ENCODE measurements around the gene SSU72.

The SSU72 gene

GRCh38 chr1:1614204-1614953, 39.7 kb upstream of the SSU72 start:
- TF ChIP-seq REST (IDR thresholded peaks at IDR 0.05; ENCODE audit: insufficient replicate concordance, low read depth) (no peak), GABPA (IDR thresholded peaks at IDR 0.05; ENCODE audit: low read depth) (peak; percentile 64)
- Histone ChIP-seq H3K4me3 (replicated peaks; ENCODE audit: insufficient read depth, low read length) (peak overlapping the region; percentile 68), H3K27ac (replicated peaks) (peak overlapping the region; percentile 95), H3K27me3 (ENCODE audit: insufficient read depth, poor library complexity, severe bottlenecking) (no peaks in the 10 kb centered on the region)
- DNase-seq (ENCODE audit: low read depth in 1 of 2, low spot score in 1 of 2), result peak in 1 of 2 experiments; percentile 93

- TF ChIP-seq CTCF (IDR thresholded peaks at IDR 0.05; ENCODE audit: insufficient read depth, low read length) (no peak), REST (IDR thresholded peaks at IDR 0.05; ENCODE audit: insufficient replicate concordance, low read depth) (no peak), SPI1 (IDR thresholded peaks at IDR 0.05; ENCODE audit: borderline replicate concordance, low read depth) (no peak), GABPA (IDR thresholded peaks at IDR 0.05; ENCODE audit: low read depth) (no peak), POLR2AphosphoS5 (IDR thresholded peaks at IDR 0.05; ENCODE audit: low read depth) (no peak)
- Histone ChIP-seq H3K27me3 (ENCODE audit: insufficient read depth, poor library complexity, severe bottlenecking) (no peaks in the 10 kb centered on the region), H3K27ac (replicated peaks) (peak overlapping the region; percentile 95), H3K4me3 (replicated peaks; ENCODE audit: insufficient read depth, low read length) (peak overlapping the region; percentile 68)
- DNase-seq (ENCODE audit: low read depth in 1 of 2, low spot score in 1 of 2), result no peak
Observed at GRCh38 chr1:1613509-1614082, 38.9 kb upstream of the SSU72 start.

GRCh38 chr1:1612104-1612400, 37.4 kb upstream of the SSU72 start:
- no peak for TF ChIP-seq REST (IDR thresholded peaks at IDR 0.05; ENCODE audit: insufficient replicate concordance, low read depth)
- no peak for TF ChIP-seq SPI1 (IDR thresholded peaks at IDR 0.05; ENCODE audit: borderline replicate concordance, low read depth)
- no peak for TF ChIP-seq GABPA (IDR thresholded peaks at IDR 0.05; ENCODE audit: low read depth)
- TF ChIP-seq POLR2AphosphoS5 (IDR thresholded peaks at IDR 0.05; ENCODE audit: low read depth), result no peak
- TF ChIP-seq CTCF (IDR thresholded peaks at IDR 0.05; ENCODE audit: insufficient read depth, low read length), result no peak
- DNase-seq (ENCODE audit: low read depth in 1 of 2, low spot score in 1 of 2), result no peak

More at GRCh38 chr1:1612104-1612400, 37.4 kb upstream of the SSU72 start:
- Histone ChIP-seq H3K27me3 (ENCODE audit: insufficient read depth, poor library complexity, severe bottlenecking) (no peaks in the 10 kb centered on the region), H3K27ac (replicated peaks) (no peak overlapping the region), H3K4me3 (replicated peaks; ENCODE audit: insufficient read depth, low read length) (no peak overlapping the region)
